Right atrium auricular region (tissue), 2 donors: ENCODE data around the gene BACH1. TPM values are rescaled to one million over a fixed set of nuclear protein-coding genes. Genes with fewer than 3 reads are reported as not detected.

Experiments used
- DNase-seq: peaks from one replicate; pipeline ENCODE4 v3.0.0-alpha.2; 2019; ENCODE audit warnings: low spot score
- H3K27ac ChIP-seq, 2 donors: fragments of 200-600 bp; sonication (generic); 1 replicate in 1 of 2; 2 replicates in 1 of 2; pipeline ENCODE4 v1.5.1; 2016 to 2019
- H3K27me3 ChIP-seq, 2 donors: fragments of 200-600 bp; sonication (generic); one replicate each; pipeline versions ENCODE4 v1.5.1 to v1.6.0; 2017 to 2019
- H3K36me3 ChIP-seq: fragments of 200-600 bp; sonication (generic); one replicate; pipeline ENCODE4 v1.5.1; 2016
- H3K4me1 ChIP-seq, 2 donors: fragments of 200-600 bp; sonication (generic); one replicate each; pipeline versions ENCODE4 v1.5.1 to v1.6.0; 2017 to 2019
- H3K4me3 ChIP-seq, 2 donors: fragments of 200-600 bp; sonication (generic); 1 replicate in 1 of 2; 2 replicates in 1 of 2; pipeline ENCODE4 v1.5.1; 2017 to 2019; ENCODE audit warnings: mild to moderate bottlenecking in 1 of 2, moderate library complexity in 1 of 2
- H3K9me3 ChIP-seq, 2 donors: fragments of 200-600 bp; sonication (generic); one replicate each; pipeline ENCODE4 v1.5.1; 2019
- CTCF ChIP-seq, 2 donors: fragments of 200-600 bp; sonication (generic); IDR thresholded peaks; one replicate each; pipeline ENCODE4 v1.5.1; 2019; ENCODE audit warnings: antibody characterized with exemption in 2 of 2
- total RNA-seq, 2 donors: library from RNA; depleted of rRNA; stranded (reverse); fragments of >200 nt; gene quantifications; one replicate each; pipeline ENCODE4 v1.1.0, GENCODE V29; 2016

Gene BACH1
- total RNA-seq, 2 donors from 2014 or later: 16.0 to 31.2 TPM

GRCh38 chr21:29296446-29296845 is 2.3 kb upstream of the BACH1 start:
- DNase-seq: no peak

GRCh38 chr21:29297483-29298347 is 1.0 kb upstream of the BACH1 start:
- DNase-seq: no peak
- Histone ChIP-seq H3K27ac (peak overlapping the region; percentile 93 to 95), H3K9me3 (no peaks in the 10 kb centered on the region), H3K36me3 (no peaks in the 10 kb centered on the region), H3K4me3 (peak overlapping the region; percentile 57 to 89), H3K27me3 (no peaks in the 10 kb centered on the region), H3K4me1 (peaks cover 0 to 36% of the 10 kb centered on the region in 2 donors)
- no peak for TF ChIP-seq CTCF (IDR thresholded peaks at IDR 0.05)

More at GRCh38 chr21:29296446-29296845, 2.3 kb upstream of the BACH1 start:
- Histone ChIP-seq H3K4me1 (peaks cover 0 to 23% of the 10 kb centered on the region in 2 donors), H3K9me3 (no peaks in the 10 kb centered on the region), H3K36me3 (no peaks in the 10 kb centered on the region), H3K27me3 (no peaks in the 10 kb centered on the region), H3K27ac (no peak overlapping the region), H3K4me3 (no peak overlapping the region)
- TF ChIP-seq CTCF (IDR thresholded peaks at IDR 0.05): no peak

- Histone ChIP-seq H3K36me3 (no peaks in the 10 kb centered on the region), H3K4me3 (peak overlapping the region; percentile 57 to 89), H3K27ac (peak overlapping the region; percentile 93 to 95), H3K4me1 (peaks cover 0 to 49% of the 10 kb centered on the region in 2 donors), H3K9me3 (no peaks in the 10 kb centered on the region), H3K27me3 (no peaks in the 10 kb centered on the region)
- no peak for TF ChIP-seq CTCF (IDR thresholded peaks at IDR 0.05)
- peak; percentile 78 for DNase-seq
Observed at GRCh38 chr21:29299046-29299915, 559 bp downstream of the BACH1 start.

- H3K27ac ChIP-seq: peak overlapping the region; percentile 93 to 95
- TF ChIP-seq CTCF (IDR thresholded peaks at IDR 0.05): no peak
- H3K9me3 ChIP-seq: no peaks in the 10 kb centered on the region
- H3K4me3 ChIP-seq: peak overlapping the region; percentile 57 to 89
- H3K36me3 ChIP-seq: no peaks in the 10 kb centered on the region
- H3K27me3 ChIP-seq: no peaks in the 10 kb centered on the region
- peak; percentile 77 for DNase-seq
- H3K4me1 ChIP-seq: peaks cover 0 to 58% of the 10 kb centered on the region in 2 donors
Observed at GRCh38 chr21:29299916-29300806, 1.4 kb downstream of the BACH1 start.

GRCh38 chr21:29300807-29301138 is 2.1 kb downstream of the BACH1 start:
- Histone ChIP-seq H3K4me1 (peaks cover 0 to 64% of the 10 kb centered on the region in 2 donors), H3K36me3 (no peaks in the 10 kb centered on the region), H3K27ac (no peak overlapping the region), H3K27me3 (no peaks in the 10 kb centered on the region), H3K9me3 (no peaks in the 10 kb centered on the region), H3K4me3 (peak overlapping the region in 1 of 2 donors; percentile 89)
- DNase-seq: no peak
- TF ChIP-seq CTCF (IDR thresholded peaks at IDR 0.05): no peak
